RPMI7951 (cell line): ENCODE results near the gene NUP58. TPM values are rescaled to one million over a fixed set of nuclear protein-coding genes. Genes with fewer than 3 reads are reported as not detected.

Source experiments
- DNase-seq: peaks from one replicate; pipeline ENCODE4 v3.0.0-alpha.2; 2012; ENCODE audit warnings: low read depth
- total RNA-seq: library from RNA; depleted of rRNA; stranded (reverse); fragments of >200 nt; shearing (Covaris generic); gene quantifications from 2 replicates; pipeline ENCODE4 v1.2.3, GENCODE V29; 2014; rRNA removed

Gene NUP58
- total RNA-seq, 1 experiment from 2014 or later = 54.2 TPM

GRCh38 chr13:25377244-25377962, 76.0 kb downstream of the NUP58 start:
- no peak for DNase-seq

DNA sequence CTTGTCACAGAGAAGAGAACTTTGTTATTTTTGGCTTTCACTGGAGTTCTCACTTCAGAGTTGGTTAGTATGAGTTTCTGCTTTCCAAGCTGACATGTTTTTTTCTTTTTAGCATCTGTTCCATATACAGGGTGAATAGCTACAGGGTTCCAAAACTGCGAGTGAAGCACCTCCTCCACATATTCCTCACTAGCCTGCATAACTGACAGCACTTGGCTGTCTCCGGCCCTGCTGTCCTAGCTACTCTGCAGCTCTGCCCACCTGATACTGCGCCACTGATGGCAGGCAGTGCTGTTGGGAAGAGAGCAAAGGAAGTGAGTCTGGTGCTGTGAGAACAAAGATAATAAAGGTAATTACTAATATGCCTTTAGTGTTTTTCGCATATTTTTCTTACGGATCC, 77.1 kb downstream of the NUP58 start:
- DNase-seq = no peak

DNA sequence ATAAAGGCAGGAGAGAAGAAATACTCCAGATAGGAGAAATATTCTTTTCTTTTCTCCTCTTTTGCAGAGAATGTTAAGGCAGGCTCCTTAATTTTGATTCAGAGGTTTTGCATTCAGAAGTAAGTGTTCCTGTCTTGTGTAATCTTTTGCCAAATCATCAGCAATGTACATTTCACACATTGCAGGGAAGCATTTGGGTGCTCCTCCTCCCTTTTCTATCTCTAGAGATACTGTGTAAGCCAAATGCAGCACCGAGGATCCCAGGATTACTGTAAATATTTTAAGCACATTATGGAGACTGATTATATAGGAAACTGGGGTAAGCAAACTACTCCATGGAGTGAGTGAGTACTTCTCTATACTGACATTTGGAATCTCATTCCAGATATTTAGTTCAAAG, 77.6 kb downstream of the NUP58 start:
- DNase-seq = no peak

GRCh38 chr13:25380082-25380481, 78.7 kb downstream of the NUP58 start:
- DNase-seq = no peak

DNA sequence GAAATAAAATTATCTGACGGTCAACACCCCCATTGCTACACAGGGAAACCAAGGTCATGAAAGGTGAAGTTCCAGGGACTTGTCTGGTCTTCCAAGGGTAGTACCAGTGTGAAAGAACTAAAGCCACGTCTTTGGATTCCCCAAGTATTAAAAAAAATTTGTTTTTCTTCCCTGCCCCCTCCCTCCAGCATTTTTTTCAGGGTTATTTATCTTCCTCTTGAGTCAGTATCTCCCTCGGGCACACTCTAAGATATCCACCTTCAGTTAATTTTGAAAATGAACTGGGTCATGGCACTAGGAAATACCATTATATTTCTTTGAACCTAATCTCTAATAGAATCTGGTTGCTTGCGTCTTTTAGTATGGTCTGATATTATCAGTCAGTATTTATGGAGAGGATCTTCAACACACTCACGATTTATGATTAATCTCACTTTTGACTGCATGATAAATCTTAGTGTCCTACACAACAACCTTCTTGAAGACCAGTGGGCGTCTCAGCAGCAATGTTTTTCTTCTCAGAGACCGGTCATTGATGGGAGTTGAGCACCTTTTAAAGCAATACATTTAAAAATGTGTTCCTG, 79.4 kb downstream of the NUP58 start:
- DNase-seq = no peak

- no peak for DNase-seq
These were observed 83.5 kb downstream of the NUP58 start for GRCh38 chr13:25384758-25385410.

- DNase-seq = no peak
These were observed 90.5 kb downstream of the NUP58 start for GRCh38 chr13:25391932-25392331.

Other genes starting within 250 kb of the NUP58 start
- 0.10 and 0.12 TPM in 2 replicates for gene PABPC3, start 205.5 kb upstream of the NUP58 start, total RNA-seq
- not detected in 2 replicates for gene AMER2, start 129.3 kb upstream of the NUP58 start, total RNA-seq
- 40.8 and 46.0 TPM in 2 replicates for gene MTMR6, start 14.1 kb upstream of the NUP58 start, total RNA-seq
- 1.3 TPM in 2 replicates for gene ATP8A2, start 70.3 kb downstream of the NUP58 start, total RNA-seq